HG02852 (cell line): ENCODE data around the gene SUGCT.
A peak's percentile ranks its signal among the peaks of the same experiment; 100 is the strongest.
"Not testable (repeated sequence)": the region's sequence is repeated elsewhere in the genome, so short reads cannot be mapped to it uniquely, and the experiment has no call there.

Experiments used
- ATAC-seq: cut with Tn5 transposase; IDR thresholded peaks from one replicate; pipeline ENCODE4 v1.9.1; 2021; ENCODE audit warnings: mild to moderate bottlenecking, moderate library complexity; ENCODE audit not compliant: unreplicated experiment

SUGCT gene

GRCh38 chr7:40199076-40199802 lies 64.4 kb downstream of the SUGCT start:
- ATAC-seq = no peak

DNA sequence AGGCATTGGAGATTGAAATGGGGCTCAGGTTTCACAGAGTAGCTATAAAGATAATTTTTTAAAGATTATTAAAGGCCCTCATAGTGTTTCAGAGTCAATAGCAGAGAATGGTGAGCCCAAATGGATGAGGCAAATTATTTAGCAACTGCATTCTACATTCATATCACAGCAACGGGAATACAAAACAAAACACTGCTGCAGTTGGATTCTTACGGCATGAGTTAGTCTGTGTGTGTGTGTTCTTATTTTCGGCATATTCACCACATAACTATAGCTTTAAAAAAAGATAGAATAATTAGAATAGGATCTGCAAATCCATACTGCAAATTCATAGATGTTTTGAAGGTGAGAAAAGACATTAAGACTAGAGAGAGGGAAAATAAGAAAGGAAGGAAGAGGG lies 66.0 kb downstream of the SUGCT start:
- no peak for ATAC-seq

- no peak for ATAC-seq
Observed at GRCh38 chr7:40202851-40203250, 68.0 kb downstream of the SUGCT start.

- ATAC-seq = no peak
Observed at GRCh38 chr7:40204581-40204980, 69.8 kb downstream of the SUGCT start.

DNA sequence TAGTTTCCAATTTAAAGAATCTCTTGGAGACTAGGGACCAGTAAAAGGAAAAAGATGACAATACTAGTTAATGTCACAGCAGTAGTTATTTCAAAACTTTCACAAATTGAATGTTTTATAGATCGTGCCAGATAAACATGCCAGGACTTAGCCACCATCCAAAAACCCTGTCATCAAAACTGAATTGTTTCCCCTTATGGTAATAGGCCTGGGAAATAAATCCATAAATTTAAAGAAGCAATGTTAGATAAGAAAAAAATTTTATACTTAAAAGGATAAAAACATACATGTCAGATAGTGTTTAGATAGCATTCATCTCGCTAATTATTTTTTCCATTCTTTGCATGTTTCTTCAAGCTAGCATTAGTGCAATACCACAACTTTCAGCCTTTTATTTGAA lies 71.2 kb downstream of the SUGCT start:
- no peak for ATAC-seq

- no peak for ATAC-seq
Observed at GRCh38 chr7:40211276-40212003, 76.6 kb downstream of the SUGCT start.

DNA sequence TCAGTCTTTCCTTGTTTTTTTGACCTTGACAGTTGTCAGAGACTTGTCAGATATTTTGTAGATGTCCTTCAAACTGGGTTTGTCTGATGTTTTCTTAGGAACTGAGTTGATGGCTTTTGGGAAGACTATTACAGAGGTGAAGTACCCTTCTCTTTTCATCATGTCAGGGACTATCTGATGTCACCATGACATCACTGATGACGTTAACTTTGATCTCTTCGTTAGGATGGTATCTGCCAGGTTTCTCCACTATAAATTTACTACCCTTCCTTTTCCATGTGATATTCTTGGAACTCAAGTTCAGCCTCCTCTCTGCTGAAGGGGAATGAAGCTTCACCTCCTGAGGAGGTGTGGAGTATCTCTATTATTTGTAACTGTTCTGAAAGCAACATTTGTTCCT lies 78.5 kb downstream of the SUGCT start:
- no peak for ATAC-seq

- no peak for ATAC-seq
Observed at GRCh38 chr7:40213856-40214255, 79.1 kb downstream of the SUGCT start.

DNA sequence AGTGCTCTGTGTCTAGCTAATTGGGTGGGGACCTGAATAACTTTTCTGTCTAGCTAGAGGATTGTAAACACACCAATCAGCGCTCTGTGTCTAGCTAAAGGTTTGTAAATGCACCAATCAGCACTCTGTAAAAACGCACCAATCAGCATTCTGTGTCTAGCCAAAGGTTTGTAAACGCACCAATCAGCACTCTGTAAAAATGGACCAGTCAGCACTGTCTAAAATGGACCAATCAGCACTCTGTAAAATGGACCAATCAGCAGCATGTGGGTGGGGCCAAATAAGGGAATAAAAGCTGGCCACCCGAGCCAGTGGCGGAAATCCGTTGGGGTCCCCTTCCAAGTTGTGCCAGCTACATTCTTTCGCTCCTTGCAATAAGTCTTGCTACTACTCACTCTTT lies 83.8 kb downstream of the SUGCT start:
- ATAC-seq = not testable (repeated sequence)

DNA sequence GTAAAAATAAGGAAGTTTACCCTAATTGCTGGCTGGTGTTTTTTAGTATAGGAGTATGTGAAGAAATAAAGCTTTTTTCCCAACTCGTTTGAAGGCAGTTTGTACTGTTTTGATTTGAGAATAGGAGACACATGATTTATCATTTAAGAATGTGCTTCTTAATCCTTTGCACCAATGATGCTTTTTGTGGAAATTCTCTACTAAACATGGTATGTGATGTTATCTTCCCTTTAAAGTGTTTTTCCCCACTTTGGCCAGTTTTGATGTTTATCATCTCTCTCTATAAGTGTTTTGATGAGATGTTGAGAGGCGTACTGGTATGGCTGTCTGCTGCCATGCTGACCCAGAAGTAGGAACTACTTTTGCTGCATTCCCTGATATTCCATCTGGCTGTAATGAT lies 85.1 kb downstream of the SUGCT start:
- ATAC-seq = no peak

DNA sequence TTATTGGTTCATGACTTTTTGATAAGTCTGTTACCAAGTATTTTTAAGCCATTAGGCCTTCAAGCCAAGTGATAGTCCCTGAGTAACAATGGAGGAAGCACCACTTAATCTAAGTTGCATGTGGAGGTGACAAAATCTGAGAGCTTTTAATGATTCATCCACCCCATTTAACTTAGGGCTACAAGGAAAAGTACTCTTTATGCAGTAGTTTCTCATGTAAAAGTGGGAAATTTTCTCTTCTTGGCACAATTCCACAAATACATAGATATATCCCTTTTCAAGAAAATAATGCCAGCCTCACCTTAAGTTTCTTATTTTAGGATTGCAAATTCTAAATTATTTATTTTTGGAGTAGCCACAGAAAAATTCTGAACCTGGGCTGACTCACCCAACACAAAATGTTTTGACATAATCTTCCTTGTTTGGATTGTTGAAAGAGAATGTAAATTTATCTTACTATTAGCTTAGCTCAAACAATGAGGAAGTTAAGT lies 85.7 kb downstream of the SUGCT start:
- ATAC-seq = no peak

- ATAC-seq = no peak
Observed at GRCh38 chr7:40221836-40222235, 87.0 kb downstream of the SUGCT start.

DNA sequence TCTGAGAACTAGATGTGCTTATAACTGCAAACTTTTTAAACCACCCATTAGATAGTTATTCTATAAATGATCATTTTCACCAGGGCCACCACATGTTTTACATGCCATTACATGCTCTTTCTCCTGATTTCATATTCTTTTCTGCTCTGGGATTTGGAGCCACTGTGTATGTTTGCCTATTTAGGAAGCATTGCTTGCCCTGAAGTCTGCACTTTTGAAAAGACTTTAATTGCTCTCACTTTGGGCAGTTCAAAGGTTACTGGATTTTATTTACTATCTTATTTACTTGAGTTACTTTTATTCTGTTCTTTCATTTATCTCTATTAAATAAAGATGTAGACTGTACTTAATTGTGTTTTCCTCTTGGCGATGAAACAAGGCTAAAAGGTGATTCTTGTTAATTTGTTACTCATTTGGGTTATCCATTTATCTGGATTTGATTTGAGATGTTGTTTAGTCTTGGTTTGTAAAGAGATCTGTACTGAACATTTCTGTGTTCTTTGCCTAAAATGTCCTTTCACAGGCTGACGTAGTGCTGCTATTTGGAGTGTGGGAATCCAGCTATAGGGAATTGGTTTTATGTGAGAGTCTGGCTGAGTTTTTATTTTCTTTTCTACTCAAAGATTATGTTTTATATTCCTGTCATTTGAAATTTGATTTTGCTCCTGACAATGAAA lies 88.8 kb downstream of the SUGCT start:
- no peak for ATAC-seq

DNA sequence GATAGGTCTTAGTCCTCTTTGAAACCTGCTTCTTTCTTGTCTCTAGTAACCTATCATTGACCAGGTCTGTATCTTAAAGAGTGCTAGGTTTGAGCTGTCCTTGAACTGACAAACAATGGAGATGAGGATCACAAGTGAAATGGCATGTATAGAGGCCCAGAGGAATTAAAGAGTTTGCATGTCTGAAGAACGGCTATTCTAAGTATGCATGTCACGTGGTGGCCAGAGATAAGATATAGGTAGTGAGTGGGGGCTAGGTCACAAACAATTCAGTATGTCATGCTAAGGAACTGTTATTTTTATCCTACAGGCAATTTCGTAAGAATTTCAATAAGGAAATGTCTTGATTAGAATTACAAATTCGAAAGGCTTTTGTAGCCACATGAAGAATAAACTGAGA lies 95.3 kb downstream of the SUGCT start:
- ATAC-seq = no peak

GRCh38 chr7:40231796-40232195 lies 97.0 kb downstream of the SUGCT start:
- ATAC-seq = no peak

GRCh38 chr7:40232242-40232893 lies 97.6 kb downstream of the SUGCT start:
- peak; percentile 57 for ATAC-seq

DNA sequence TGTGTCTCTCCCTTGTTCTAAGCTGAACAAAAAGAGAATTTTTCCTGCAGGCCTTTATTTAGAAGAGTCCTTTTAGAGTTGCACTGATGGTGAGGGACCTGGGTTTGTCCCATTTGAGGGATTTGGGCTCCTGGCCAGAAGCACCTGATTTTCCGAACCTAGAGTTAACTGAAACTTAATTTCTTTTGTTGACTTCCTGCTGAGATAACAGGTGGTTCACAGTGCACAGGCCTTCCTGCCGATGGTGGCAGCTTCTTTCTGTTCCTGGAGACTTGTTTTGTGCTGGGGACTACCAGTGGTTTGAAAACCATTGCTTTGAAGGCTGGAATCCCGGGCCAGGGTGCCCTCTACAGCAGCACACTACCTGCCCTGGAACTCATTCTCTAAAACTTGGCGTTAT lies 99.2 kb downstream of the SUGCT start:
- ATAC-seq = no peak

DNA sequence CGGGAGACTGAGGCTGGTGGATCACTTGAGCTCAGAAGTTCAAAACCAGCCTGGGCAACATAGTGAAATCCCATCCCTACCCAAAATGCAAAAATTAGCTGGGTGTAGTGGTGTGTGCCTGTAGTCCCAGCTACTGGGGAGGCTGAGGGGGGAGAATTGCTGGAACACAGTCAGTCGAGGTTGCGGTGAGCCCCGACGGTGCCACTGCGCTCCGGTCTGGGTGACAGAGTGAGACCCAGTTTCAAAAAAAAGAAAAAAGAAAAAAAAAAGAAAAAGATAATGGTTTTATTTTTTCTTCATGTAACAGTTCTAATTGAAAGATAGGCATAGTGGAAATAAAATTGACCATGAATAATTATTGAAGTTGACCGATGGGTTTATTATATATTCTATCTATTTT lies 99.9 kb downstream of the SUGCT start:
- no peak for ATAC-seq

GRCh38 chr7:40237731-40238130 lies 102.9 kb downstream of the SUGCT start:
- no peak for ATAC-seq

GRCh38 chr7:40239755-40240303 lies 105.0 kb downstream of the SUGCT start:
- ATAC-seq = no peak

DNA sequence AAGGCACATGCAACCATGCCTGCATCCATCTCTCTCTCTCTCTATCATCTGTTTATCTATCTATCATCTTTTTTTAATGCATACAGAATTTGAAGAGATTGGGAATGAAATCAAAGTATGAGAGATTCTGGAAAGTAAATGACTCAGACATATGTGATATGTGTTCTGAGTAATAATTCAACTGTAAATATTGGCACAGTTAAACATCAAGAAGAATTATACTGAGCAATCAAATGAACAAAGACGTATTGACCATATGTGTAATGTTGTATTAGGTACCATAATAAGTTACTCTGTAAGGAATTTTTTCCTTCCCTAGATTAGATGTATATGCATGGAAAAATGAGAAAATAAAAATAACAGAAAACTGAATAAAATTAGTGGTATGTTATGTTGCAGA lies 108.3 kb downstream of the SUGCT start:
- no peak for ATAC-seq
